C4-2B (cell line): ENCODE results near the gene PEA15.

Source experiments
- ZFX ChIP-seq: fragments of 450-650 bp; IDR thresholded peaks from 2 replicates; pipeline ENCODE4 v1.6.1; 2017
- TF ChIP-seq, protein P1 (sequence below): fragments of 450-650 bp; conservative IDR thresholded peaks from 2 replicates; pipeline ENCODE4 v1.5.1; 2017; ENCODE audit warnings: mild to moderate bottlenecking

DNA sequence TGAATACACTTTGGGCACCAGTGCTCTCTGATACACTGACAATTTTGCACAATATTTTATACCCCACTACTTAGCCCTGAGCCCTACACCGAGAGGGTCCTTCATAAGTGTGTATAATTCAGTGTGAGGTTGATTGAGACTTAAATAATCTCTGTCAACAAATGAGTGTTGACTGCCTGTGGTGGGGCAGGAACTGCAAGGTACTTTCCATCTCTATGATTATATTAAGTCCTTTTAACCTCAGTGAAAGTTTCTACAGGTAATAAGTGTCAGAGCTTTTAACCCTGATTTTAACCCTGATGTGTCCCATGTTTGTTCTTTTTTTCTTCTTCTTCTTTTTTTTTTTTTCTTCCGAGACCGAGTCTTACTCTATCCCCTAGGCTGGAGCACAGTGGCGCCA is 9.0 kb upstream of the PEA15 start:
- TF ChIP-seq, protein P1, sequence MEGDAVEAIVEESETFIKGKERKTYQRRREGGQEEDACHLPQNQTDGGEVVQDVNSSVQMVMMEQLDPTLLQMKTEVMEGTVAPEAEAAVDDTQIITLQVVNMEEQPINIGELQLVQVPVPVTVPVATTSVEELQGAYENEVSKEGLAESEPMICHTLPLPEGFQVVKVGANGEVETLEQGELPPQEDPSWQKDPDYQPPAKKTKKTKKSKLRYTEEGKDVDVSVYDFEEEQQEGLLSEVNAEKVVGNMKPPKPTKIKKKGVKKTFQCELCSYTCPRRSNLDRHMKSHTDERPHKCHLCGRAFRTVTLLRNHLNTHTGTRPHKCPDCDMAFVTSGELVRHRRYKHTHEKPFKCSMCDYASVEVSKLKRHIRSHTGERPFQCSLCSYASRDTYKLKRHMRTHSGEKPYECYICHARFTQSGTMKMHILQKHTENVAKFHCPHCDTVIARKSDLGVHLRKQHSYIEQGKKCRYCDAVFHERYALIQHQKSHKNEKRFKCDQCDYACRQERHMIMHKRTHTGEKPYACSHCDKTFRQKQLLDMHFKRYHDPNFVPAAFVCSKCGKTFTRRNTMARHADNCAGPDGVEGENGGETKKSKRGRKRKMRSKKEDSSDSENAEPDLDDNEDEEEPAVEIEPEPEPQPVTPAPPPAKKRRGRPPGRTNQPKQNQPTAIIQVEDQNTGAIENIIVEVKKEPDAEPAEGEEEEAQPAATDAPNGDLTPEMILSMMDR: no peak
- no peak for TF ChIP-seq ZFX
